UCSD-AML1 (cell line): ENCODE data around the gene PTP4A2.

Experiments
- DNase-seq: peaks from one replicate; lab custom pipeline; 2025; ENCODE audit not compliant: unreplicated experiment; lab: John Stamatoyannopoulos, UW

The PTP4A2 gene

GRCh38 chr1:31865728-31866449, 72.3 kb downstream of the PTP4A2 start:
- DNase-seq = no peak

GRCh38 chr1:31862071-31862470, 76.1 kb downstream of the PTP4A2 start:
- no peak for DNase-seq

GRCh38 chr1:31861346-31861745, 76.8 kb downstream of the PTP4A2 start:
- DNase-seq = no peak

GRCh38 chr1:31860581-31860980, 77.6 kb downstream of the PTP4A2 start:
- DNase-seq = no peak

GRCh38 chr1:31859719-31860118, 78.4 kb downstream of the PTP4A2 start:
- no peak for DNase-seq

- no peak for DNase-seq
Observed at GRCh38 chr1:31859044-31859443, 79.1 kb downstream of the PTP4A2 start.

GRCh38 chr1:31857863-31858262, 80.3 kb downstream of the PTP4A2 start:
- no peak for DNase-seq
